ENCODE measurements around the gene RNASE11. TPM values are rescaled to one million over a fixed set of nuclear protein-coding genes. Genes with fewer than 3 reads are reported as not detected.

Gene RNASE11
- total and polyA plus RNA-seq, 2 donors (not counting 3 experiments of a cell fraction or from before 2014, with no cell fraction given), result not detected

DNA sequence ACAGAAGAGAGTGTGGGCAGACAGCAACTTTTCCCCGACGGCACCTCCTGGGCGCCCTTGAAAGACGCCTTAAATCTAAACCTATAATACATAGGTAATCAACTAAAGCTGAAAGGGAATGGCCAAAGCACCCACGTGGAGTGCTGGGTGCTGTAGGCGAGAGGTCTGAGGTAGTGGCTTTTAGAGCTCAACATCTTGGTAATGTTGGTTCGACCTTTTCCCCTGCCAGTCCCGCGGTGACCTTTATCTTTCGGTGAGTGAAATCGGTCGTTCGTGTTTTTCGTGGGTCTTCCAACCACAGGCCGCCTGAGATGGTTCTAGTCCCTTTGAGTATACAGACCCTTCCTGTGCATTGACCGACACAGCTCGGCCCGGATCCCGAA lies 44.6 kb upstream of the RNASE11 start:
- Histone ChIP-seq H3K36me3 (ENCODE audit: control insufficient read depth in 2 of 2, extremely low read depth in 1 of 2, insufficient read depth in 2 of 2, low read length in 2 of 2) (no peaks in the 10 kb centered on the region), H3K9me3 (replicated peaks; ENCODE audit: control insufficient read depth, insufficient read depth, low read length) (no peaks in the 10 kb centered on the region), H2AFZ (ENCODE audit: low read depth, low read length) (no peak overlapping the region), H3K9ac (replicated peaks; ENCODE audit: extremely low read depth, insufficient read depth, low read length) (no peak overlapping the region), H3K4me2 (ENCODE audit: insufficient read depth, low read length) (peak overlapping the region; percentile 68), H4K20me1 (replicated peaks; ENCODE audit: control insufficient read depth, extremely low read depth, insufficient read depth, low read length) (no peaks in the 10 kb centered on the region), H3K27ac (ENCODE audit: insufficient read depth, low read depth, low read length) (no peak overlapping the region), H3K4me3 (replicated peaks in 1 of 3; ENCODE audit: insufficient read depth in 1 of 3, low read depth in 1 of 3, low read length in 3 of 3) (peak overlapping the region in 2 of 3 experiments; percentile 17 to 49), H3K27me3 (ENCODE audit: control insufficient read depth in 2 of 2, insufficient read depth in 2 of 2, low read length in 2 of 2) (peaks cover 24 to 40% of the 10 kb centered on the region in 2 experiments), H3K79me2 (ENCODE audit: control insufficient read depth, insufficient read depth, low read length) (no peaks in the 10 kb centered on the region), H3K9me1 (replicated peaks; ENCODE audit: control insufficient read depth, extremely low read depth, insufficient read depth, low read length) (no peaks in the 10 kb centered on the region), H3K4me1 (ENCODE audit: control insufficient read depth, extremely low read depth, insufficient read depth, low read length) (peaks cover 24% of the 10 kb centered on the region)
- FAIRE-seq, result no peak
- no TSS peak for BruUV-seq (replicated peaks)
- TF ChIP-seq, protein P1, sequence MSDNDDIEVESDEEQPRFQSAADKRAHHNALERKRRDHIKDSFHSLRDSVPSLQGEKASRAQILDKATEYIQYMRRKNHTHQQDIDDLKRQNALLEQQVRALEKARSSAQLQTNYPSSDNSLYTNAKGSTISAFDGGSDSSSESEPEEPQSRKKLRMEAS (IDR thresholded peaks at IDR 0.05; ENCODE audit: insufficient read depth, insufficient read length), result no peak
- no peak for TF ChIP-seq FOS (IDR thresholded peaks at IDR 0.05; ENCODE audit: borderline replicate concordance, insufficient read depth, low read length)
- TF ChIP-seq POLR2AphosphoS5 (IDR thresholded peaks at IDR 0.05; ENCODE audit: insufficient read depth, low read depth, low read length), result no peak
- TF ChIP-seq JUN (IDR thresholded peaks at IDR 0.05; ENCODE audit: borderline replicate concordance, insufficient read depth, insufficient read length, low read depth), result no peak
- TF ChIP-seq EZH2 (IDR thresholded peaks at IDR 0.05; ENCODE audit: borderline replicate concordance, low read depth, low read length, severe bottlenecking), result no peak
- no peak for TF ChIP-seq GATA2 (IDR thresholded peaks at IDR 0.05; ENCODE audit: insufficient read depth, insufficient read length, low read depth, low read length)
- TF ChIP-seq POLR2A (IDR thresholded peaks at IDR 0.05; ENCODE audit: low read depth, low read length), result no peak
- TF ChIP-seq, protein P2, sequence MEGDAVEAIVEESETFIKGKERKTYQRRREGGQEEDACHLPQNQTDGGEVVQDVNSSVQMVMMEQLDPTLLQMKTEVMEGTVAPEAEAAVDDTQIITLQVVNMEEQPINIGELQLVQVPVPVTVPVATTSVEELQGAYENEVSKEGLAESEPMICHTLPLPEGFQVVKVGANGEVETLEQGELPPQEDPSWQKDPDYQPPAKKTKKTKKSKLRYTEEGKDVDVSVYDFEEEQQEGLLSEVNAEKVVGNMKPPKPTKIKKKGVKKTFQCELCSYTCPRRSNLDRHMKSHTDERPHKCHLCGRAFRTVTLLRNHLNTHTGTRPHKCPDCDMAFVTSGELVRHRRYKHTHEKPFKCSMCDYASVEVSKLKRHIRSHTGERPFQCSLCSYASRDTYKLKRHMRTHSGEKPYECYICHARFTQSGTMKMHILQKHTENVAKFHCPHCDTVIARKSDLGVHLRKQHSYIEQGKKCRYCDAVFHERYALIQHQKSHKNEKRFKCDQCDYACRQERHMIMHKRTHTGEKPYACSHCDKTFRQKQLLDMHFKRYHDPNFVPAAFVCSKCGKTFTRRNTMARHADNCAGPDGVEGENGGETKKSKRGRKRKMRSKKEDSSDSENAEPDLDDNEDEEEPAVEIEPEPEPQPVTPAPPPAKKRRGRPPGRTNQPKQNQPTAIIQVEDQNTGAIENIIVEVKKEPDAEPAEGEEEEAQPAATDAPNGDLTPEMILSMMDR (IDR thresholded peaks at IDR 0.05; ENCODE audit: extremely low read depth in 1 of 2, insufficient read depth in 1 of 2, low read depth in 1 of 2, low read length in 2 of 2), result no peak
- TF ChIP-seq MYC (IDR thresholded peaks at IDR 0.05; ENCODE audit: low read depth, low read length), result no peak
- intact Hi-C loops (cut with micrococcal nuclease), result loop anchor here (1.0 to 5.0 kb wide), 3 partner anchors 19 to 170 kb away; partner anchors contain the start of gene RNASE1
- DNase-seq (ENCODE audit: low read depth, low spot score), result no peak
- ChIA-PET POLR2A (no interaction called here), CTCF (interaction anchor here (3.0 kb wide), 2 partner anchors 19 to 50 kb away, joined by 17 to 20 read pairs; no protein-coding TSS in a partner anchor)
- dilution Hi-C loops (cut with MboI; ENCODE audit: extremely low pct_ligation_motif_present, low sequenced_read_pairs), result no loop called here
